ENCODE measurements around the gene C17orf50. TPM values are rescaled to one million over a fixed set of nuclear protein-coding genes. Genes with fewer than 3 reads are reported as not detected.

Gene C17orf50
- total RNA-seq, 4 donors from 2014 or later = not detected

DNA sequence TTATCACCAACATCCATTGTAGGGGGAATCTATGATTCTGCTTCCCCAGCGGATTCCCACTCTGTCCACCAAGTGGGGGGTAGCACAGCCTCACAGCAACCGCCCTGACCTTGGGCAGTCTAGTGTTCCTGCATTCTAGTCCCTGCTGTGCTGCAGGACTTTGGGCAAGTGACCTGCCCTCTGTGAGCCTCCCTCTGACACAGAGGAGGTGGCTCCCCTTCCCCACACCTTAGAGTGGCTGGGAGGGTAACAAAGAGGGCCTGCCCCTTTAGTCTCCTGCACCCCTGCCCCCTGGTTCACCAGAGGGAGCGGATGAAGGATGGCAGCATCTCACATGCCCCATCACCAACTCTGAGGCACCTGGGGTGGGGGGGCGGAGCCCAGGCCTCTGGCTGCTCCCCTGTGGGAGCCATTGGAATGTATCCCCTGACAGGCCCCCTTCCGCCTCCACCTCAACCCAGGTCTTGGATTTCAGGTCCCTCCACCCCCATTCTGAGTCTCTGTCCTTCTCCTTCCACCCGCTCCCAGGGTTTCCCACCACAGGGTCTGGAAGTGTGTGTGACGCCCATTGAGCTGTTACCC, 17.7 kb upstream of the C17orf50 start:
- in situ Hi-C loops (cut with MboI; ENCODE audit: low sequenced_read_pairs in 4 of 4) = loop anchor here in 3 of 4 donors (10.0 to 25.0 kb wide), 4 partner anchors 78 to 581 kb away; no protein-coding TSS in a partner anchor
- Histone ChIP-seq H3K4me3 (no peak overlapping the region), H3K36me3 (no peaks in the 10 kb centered on the region), H3K9me3 (no peaks in the 10 kb centered on the region), H3K27me3 (peaks cover 0 to 4% (median 3%) of the 10 kb centered on the region in 3 donors), H3K4me1 (peaks cover 5 to 9% of the 10 kb centered on the region in 2 donors), H3K27ac (no peak overlapping the region)
- TF ChIP-seq, protein P1, sequence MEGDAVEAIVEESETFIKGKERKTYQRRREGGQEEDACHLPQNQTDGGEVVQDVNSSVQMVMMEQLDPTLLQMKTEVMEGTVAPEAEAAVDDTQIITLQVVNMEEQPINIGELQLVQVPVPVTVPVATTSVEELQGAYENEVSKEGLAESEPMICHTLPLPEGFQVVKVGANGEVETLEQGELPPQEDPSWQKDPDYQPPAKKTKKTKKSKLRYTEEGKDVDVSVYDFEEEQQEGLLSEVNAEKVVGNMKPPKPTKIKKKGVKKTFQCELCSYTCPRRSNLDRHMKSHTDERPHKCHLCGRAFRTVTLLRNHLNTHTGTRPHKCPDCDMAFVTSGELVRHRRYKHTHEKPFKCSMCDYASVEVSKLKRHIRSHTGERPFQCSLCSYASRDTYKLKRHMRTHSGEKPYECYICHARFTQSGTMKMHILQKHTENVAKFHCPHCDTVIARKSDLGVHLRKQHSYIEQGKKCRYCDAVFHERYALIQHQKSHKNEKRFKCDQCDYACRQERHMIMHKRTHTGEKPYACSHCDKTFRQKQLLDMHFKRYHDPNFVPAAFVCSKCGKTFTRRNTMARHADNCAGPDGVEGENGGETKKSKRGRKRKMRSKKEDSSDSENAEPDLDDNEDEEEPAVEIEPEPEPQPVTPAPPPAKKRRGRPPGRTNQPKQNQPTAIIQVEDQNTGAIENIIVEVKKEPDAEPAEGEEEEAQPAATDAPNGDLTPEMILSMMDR (IDR thresholded peaks at IDR 0.05 in 4 of 5, conservative IDR thresholded peaks at IDR 0.05 in 1 of 5) = no peak
- no peak for TF ChIP-seq POLR2A (IDR thresholded peaks at IDR 0.05)
- ATAC-seq (no peak), DNase-seq (no peak)
- intact Hi-C loops (cut with DNase I; ENCODE audit: low total_unique reads) = no loop called here

- no peak for DNase-seq
- TF ChIP-seq POLR2A (IDR thresholded peaks at IDR 0.05) = no peak
- TF ChIP-seq, protein P1 (IDR thresholded peaks at IDR 0.05 in 4 of 5, conservative IDR thresholded peaks at IDR 0.05 in 1 of 5) = no peak
- ATAC-seq = no peak
- in situ Hi-C loops (cut with MboI; ENCODE audit: low sequenced_read_pairs in 4 of 4) = loop anchor here in 3 of 4 donors (10.0 to 25.0 kb wide), 4 partner anchors 79 to 581 kb away; no protein-coding TSS in a partner anchor
- Histone ChIP-seq H3K4me3 (no peak overlapping the region), H3K36me3 (no peaks in the 10 kb centered on the region), H3K27me3 (peaks cover 0 to 7% (median 4%) of the 10 kb centered on the region in 3 donors), H3K9me3 (no peaks in the 10 kb centered on the region), H3K4me1 (peaks cover 11 to 16% of the 10 kb centered on the region in 2 donors), H3K27ac (no peak overlapping the region)
- intact Hi-C loops (cut with DNase I; ENCODE audit: low total_unique reads) = no loop called here
These were observed 16.9 kb upstream of the C17orf50 start for GRCh38 chr17:35743626-35744328.

DNA sequence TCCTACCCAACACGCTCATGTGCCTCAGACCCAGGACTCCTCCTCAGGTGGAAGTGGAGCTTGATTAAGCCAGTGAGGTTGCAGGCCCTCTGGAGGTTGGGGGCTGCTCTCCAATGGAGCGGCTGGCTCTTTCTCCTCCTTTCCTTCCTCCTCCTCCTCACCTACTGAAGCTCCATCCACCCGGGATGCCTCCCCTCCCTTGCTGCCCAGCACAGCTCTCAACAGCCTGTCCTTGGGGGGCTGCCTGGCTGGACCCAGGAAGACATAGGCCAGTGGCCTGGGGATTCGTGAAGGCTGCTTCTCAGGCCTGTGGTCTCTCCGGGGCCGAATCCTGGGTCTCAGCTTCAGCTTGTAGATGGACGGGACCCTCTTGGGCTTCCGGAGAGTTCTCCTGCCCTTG, 15.9 kb upstream of the C17orf50 start:
- H3K4me1 ChIP-seq = peaks cover 11 to 16% of the 10 kb centered on the region in 2 donors
- no peaks in the 10 kb centered on the region for H3K36me3 ChIP-seq
- ATAC-seq (no peak), DNase-seq (no peak)
- in situ Hi-C loops (cut with MboI; ENCODE audit: low sequenced_read_pairs in 4 of 4) = loop anchor here (5.0 to 25.0 kb wide), 5 partner anchors 80 to 583 kb away; no protein-coding TSS in a partner anchor
- no peak overlapping the region for H3K27ac ChIP-seq
- H3K4me3 ChIP-seq = no peak overlapping the region
- peaks cover 10 to 14% (median 14%) of the 10 kb centered on the region in 3 donors for H3K27me3 ChIP-seq
- no peak for TF ChIP-seq POLR2A (IDR thresholded peaks at IDR 0.05)
- TF ChIP-seq, protein P1 (IDR thresholded peaks at IDR 0.05 in 4 of 5, conservative IDR thresholded peaks at IDR 0.05 in 1 of 5) = no peak
- no peaks in the 10 kb centered on the region for H3K9me3 ChIP-seq
- intact Hi-C loops (cut with DNase I; ENCODE audit: low total_unique reads) = no loop called here

GRCh38 chr17:35745246-35745645, 15.4 kb upstream of the C17orf50 start:
- TF ChIP-seq, protein P1 (IDR thresholded peaks at IDR 0.05 in 4 of 5, conservative IDR thresholded peaks at IDR 0.05 in 1 of 5) = no peak
- no peak for TF ChIP-seq POLR2A (IDR thresholded peaks at IDR 0.05)
- in situ Hi-C loops (cut with MboI; ENCODE audit: low sequenced_read_pairs in 4 of 4) (loop anchor here (5.0 to 25.0 kb wide), 5 partner anchors 80 to 583 kb away; no protein-coding TSS in a partner anchor), intact Hi-C loops (cut with DNase I; ENCODE audit: low total_unique reads) (no loop called here)
- no peak overlapping the region for H3K4me3 ChIP-seq
- no peaks in the 10 kb centered on the region for H3K9me3 ChIP-seq
- peaks cover 14 to 18% (median 14%) of the 10 kb centered on the region in 3 donors for H3K27me3 ChIP-seq
- H3K36me3 ChIP-seq = no peaks in the 10 kb centered on the region
- H3K27ac ChIP-seq = no peak overlapping the region
- ATAC-seq (no peak), DNase-seq (no peak)
- peaks cover 11 to 16% of the 10 kb centered on the region in 2 donors for H3K4me1 ChIP-seq
